HS-5 (cell line): Measurements from ENCODE around the gene DUSP5.
"Not testable (repeated sequence)": the region's sequence is repeated elsewhere in the genome, so short reads cannot be mapped to it uniquely, and the experiment has no call there.

Experiments
- DNase-seq: peaks from one replicate; pipeline ENCODE4 v3.0.0-alpha.2; 2012; ENCODE audit warnings: low read depth

The DUSP5 gene

GRCh38 chr10:110497438-110498086 lies at the start of gene DUSP5:
TSS of gene DUSP5 (plus strand) at chr10:110497907. CDS start at chr10:110498122, 215 bp downstream.
- DNase-seq = no peak

DNA sequence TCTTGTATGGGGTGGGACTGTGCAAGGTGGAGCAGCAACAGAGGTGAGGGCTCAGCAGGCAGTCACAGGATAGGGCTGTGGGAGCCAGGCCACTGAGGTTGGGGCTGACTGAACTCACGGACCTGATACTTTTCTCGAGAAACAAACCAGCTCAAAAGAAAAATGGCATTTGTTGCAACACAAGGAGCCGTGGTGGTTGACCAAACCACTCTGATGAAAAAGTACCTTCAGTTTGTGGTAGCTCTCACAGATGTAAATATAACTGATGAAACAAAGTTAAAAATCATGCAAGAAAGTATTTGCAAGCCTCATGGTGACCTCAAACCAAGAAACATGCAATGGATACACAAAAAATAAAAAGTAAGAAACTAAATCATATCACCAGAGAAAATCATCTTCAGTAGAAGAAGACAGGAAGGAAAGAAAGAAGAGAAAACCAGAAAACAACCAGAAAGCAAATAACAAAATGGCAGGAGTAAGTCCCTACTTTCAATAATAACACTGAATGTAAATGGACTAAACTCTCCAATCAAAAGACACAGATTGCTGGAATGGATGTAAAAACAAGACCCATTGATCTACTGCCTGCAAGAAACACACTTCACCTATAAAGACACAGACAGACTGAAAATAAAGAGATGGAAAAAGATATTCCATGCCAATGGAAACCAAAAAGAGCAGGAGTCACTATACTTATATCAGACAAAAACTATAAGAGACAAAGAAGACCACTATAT lies 48.9 kb upstream of the DUSP5 start:
- DNase-seq = no peak

DNA sequence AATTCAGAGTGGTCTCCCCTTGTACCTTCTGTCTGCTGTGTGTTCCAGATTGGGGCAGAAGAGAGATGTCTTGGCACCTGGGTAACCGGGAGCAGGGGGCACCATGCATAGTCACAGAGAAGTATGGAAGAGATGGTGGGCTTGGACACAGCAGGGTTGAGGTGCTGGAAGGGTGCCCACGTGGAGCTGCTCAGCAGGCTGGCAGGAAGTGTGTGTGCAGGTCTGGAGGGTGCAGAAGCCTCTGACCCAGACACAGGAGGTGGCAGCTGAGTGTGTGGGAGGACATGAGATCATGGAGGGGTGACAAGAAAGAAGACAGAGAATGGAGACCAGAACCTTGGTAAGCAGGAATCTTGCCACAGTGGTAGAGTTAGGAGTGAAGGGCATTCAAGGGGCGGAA lies 42.3 kb upstream of the DUSP5 start:
- DNase-seq = no peak

- DNase-seq = no peak
These were observed 41.7 kb upstream of the DUSP5 start for GRCh38 chr10:110456046-110456445.

DNA sequence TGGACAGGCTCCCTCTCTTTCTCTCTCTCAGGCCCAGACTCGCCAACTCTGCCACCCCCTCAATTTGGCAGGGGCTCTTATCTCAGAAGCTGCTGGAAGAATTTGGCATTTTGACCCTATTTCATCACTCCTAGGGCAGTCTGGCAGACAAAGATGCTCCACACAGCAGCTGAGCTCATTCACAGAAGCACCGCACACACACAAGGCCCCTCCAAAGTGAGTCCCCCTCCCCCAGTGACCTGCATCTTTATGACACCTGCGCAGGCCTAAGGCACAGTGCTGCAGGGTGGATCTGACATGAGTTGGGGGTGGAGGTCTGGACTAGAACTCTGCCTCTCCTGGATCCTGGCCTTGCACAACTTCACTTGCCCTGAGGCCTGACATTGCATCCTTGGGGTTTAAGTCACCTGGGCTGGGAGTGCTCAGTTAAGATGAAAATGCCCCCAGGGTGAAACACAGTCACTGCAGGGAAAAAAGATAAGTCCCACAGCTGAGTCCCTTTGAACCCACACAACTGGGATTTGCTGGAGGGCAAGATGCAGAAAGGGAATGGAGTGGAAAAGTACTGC lies 41.1 kb upstream of the DUSP5 start:
- DNase-seq = no peak

DNA sequence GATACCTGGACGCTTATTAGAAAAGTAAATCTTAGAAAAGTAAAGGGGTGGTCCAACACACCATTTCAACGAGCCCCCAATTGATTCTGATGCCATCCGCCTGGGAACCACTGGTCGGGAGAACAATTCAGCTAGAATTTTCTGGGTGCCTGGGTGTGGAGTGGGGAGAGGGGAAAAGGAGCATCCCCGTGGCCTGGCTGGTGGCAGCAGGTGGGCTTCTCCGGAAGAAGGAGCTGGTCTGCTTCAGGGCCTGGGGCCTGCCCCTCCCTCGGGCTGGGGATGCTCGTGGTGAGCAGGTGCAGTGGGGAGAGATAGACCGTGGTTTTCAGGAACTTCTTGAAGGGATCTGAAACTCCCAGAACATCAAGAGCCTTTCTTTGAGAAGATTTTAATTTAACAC lies 39.9 kb upstream of the DUSP5 start:
- DNase-seq = no peak

GRCh38 chr10:110458266-110458920 lies 39.3 kb upstream of the DUSP5 start:
- no peak for DNase-seq

- DNase-seq = no peak
These were observed 38.1 kb upstream of the DUSP5 start for GRCh38 chr10:110459600-110459999.

DNA sequence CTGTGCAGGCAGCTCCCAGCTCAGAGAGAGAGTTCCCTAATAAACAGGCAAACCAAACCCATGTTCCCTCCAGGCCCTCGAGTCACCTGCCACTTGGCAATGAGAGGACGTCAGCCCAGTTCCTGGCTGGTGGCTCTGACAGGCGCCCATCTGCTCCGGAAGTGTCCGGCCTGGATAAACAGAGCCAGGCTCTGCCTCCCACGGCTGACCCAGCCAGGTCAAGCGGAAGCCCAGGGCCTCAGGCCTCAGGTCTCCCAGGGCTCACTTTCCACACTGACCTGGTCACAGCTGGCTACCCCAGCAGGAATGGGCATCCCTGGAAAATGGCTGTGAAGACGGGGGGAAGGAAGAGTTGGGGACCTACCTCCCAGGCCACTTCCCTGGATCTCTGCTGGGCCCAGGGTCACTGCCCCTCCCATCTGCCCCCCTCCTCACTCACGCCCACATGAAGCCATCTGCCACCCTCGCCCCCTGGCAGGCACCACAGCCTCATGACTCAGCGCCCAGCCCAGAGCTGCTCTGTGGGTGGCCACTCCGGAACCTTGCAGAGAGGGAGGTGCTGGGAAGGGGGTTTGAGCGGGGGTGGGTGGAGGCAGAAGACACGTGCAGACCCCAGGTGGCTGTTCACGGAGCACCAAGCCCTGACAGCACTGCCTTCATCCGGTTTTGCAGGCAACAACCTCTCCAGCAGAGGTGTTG lies 37.4 kb upstream of the DUSP5 start:
- DNase-seq = no peak

DNA sequence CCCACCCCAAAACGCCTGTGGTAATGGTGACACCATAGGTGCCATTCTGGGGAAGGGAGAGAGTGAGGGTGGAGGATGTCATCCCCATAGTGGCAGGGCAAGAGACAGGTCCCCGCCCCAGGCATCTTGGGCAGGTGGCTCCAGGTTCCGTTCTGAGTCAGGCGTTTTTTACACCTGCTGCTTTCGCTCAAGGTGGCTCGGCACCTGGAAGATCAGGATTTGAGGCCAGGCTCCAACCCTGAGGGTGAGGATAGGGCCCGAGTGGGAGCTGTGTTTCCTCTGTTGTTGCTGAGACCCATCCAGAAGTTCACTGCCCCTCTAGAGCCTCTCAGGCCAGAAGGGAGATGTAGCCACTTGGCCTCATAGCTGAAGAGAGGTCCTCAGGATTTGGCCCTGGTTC lies 36.6 kb upstream of the DUSP5 start:
- DNase-seq = no peak

GRCh38 chr10:110461530-110461929 lies 36.2 kb upstream of the DUSP5 start:
- DNase-seq = no peak

DNA sequence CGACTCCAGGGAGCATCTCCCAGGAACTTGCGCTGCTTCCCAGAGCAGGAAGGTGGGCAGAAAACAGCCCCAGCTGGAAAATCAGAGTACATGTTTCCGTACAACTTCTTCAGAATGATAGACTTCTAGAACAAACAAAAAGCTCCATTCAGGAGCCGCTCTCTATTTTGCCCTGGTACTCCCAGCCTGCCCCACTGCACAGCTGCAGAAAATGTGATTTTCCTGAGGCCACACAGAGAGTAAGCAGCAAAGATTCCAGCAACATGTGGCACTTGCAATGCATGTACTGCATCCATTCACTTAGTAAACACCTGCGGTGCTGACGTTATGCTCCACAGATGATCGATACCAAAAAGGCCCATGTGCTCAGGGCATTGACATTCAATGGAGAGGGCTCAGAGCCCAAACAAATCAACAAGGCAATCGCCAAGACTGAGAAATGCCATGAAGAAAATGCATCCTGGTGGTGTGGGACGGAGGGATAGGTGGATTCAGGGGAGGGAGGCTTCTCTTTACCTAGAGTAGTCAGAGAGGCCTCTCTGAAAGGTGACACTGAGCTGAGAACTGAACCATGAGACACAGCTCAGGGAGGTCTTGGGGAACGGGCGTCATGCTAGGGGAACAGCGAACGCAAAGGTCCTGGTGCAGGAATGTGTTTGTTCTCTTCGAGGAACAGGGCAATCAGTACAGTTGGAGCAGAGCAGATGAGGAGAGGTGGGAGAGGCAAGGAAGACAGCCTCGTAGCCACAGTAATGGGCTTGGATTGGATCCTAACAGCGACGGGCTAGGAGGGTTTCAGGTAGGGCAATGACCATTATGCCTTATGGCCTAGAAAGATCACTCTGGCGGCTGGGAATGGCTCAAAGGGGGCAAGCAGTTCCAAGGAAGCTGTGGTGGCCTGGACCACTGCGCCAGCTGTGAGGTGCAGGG lies 35.3 kb upstream of the DUSP5 start:
- DNase-seq = no peak

DNA sequence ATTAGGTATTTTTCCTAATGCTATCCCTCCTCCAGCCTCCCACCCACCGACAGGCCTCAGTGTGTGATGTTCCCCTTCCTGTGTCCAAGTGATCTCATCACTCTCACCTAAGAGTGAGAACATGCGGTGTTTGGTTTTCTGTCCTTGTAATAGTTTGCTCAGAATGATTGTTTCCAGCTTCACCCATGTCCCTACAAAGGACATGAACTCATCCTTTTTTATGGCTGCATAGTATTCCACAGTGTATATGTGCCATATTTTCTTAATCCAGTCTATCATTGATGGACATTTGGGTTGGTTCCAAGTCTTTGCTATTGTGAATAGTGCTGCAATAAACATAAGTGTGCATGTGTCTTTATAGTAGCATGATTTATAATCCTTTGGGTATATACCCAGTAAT lies 29.4 kb upstream of the DUSP5 start:
- DNase-seq = not testable (repeated sequence)

- DNase-seq = not testable (repeated sequence)
These were observed 27.2 kb upstream of the DUSP5 start for GRCh38 chr10:110470541-110470940.

DNA sequence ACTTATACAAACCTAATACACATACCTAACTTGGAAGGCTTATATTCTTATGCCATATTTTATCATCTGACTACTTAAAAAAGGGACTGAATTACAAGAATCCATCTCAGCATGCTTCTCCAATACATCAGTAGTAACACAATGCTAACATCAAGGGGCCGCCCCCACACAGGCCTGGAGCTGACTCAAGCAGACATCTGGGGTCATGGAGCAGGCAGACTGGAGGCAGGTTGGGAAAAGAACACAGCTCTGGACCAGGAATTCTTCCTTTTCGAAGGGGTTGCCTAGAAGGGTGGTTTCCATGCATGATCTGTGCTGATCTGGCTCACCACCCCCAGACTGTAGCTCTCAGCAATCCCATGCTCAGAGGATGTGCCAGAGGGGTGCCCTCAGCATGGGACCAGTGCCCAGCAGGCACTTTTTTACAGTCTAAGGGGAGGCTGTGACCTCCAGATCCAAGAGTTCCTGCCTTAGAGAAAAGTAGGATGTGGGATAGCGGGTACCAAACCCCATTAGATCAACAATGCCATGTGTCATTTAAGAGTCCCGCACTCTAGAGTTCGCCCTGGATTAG lies 26.1 kb upstream of the DUSP5 start:
- DNase-seq = no peak

DNA sequence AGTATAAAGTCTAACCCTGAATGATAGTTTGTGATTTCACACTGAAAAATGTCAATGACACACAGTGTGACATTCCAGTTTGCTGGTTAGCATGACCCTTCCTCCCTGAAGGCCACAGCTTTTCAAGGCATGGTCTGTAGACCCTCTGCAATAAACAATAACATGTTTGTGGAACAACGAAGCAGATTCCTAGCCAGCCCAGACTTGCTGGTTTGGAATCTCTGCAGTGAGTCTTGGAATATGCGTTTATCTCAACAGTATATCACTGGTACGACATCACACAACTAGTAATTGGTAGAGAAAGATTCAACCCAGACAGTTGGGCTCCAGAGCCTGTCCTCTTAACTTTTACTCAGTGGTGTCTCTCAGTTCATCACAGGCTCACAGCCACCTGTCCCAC lies 23.7 kb upstream of the DUSP5 start:
- no peak for DNase-seq

DNA sequence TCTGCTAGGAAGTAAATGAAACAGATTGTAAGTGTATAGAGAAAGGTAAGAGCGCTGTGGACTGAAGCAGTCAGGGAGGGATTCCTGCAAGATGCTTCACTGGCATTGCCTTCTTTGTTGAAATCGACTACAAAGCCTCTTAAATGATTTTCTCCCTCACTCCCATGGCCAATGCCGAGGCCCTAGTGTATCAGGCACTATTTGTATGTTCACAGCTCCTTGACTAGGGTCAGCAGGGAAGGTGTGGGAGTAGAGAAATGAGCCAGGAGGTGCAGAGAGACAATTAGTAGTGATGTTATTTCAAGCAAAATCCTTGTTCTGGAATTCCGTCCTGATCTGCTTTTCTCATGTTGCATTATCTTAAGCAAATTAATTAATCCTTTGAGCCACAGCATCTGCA lies 22.9 kb upstream of the DUSP5 start:
- DNase-seq = no peak

DNA sequence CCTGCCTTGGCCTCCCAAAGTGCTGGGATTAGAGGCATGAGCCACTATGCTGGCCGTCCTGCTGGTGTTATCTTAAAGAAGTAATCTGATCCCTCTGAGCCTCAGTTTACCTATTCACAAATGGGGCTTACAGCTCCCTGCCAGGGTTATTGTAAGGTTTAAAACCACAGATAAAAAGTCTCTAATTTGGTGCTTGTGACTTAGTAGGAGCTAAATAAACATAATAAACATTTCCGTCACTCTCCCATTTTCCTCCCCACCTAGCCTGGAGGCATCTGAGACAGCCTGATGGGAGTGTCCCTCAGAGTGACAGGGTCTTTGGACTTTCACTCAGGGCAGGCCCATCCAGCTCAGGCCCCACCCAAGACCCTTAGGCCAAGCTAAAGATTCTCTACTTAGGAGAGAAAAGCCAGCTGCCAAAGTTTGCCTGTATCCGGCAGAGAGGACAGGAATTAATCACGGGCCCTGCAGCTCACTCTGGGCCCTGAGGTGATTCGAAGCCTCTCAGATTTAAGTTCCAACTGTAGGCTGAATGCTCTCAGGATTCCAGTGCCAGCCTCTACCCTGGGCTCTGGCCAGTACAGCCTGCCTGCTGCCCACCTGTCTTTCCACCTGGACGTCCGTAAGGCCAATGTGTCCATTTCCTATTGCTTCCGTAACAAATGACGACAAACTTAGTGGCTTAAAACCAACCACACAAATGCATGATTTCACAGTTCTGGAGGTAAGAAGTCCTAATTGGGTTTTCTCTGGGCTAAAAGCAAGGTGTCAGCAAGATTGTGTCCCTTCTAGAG lies 21.8 kb upstream of the DUSP5 start:
- DNase-seq = no peak

- DNase-seq = no peak
These were observed 18.0 kb upstream of the DUSP5 start for GRCh38 chr10:110479710-110480109.

- no peak for DNase-seq
These were observed 17.3 kb upstream of the DUSP5 start for GRCh38 chr10:110480387-110480786.
